GOT3 (cell line): ENCODE data around the gene TMEM114.

ENCODE experiments used
- DNase-seq: peaks from one replicate; lab custom pipeline; 2025; ENCODE audit warnings: mixed read lengths; lab: John Stamatoyannopoulos, UW

Gene TMEM114

GRCh38 chr16:8611886-8612600, 21.7 kb upstream of the TMEM114 start:
- DNase-seq, result no peak

GRCh38 chr16:8611122-8611521, 20.8 kb upstream of the TMEM114 start:
- DNase-seq, result no peak

- no peak for DNase-seq
Measured at GRCh38 chr16:8607214-8607613, 16.9 kb upstream of the TMEM114 start.

- DNase-seq, result no peak
Measured at GRCh38 chr16:8605554-8605953, 15.2 kb upstream of the TMEM114 start.

- DNase-seq, result no peak
Measured at GRCh38 chr16:8600144-8600775, 9.9 kb upstream of the TMEM114 start.

GRCh38 chr16:8596581-8596980, 6.3 kb upstream of the TMEM114 start:
- DNase-seq, result no peak

GRCh38 chr16:8595783-8596182, 5.5 kb upstream of the TMEM114 start:
- DNase-seq, result no peak

GRCh38 chr16:8594149-8594666, 3.9 kb upstream of the TMEM114 start:
- DNase-seq, result no peak

- no peak for DNase-seq
Measured at GRCh38 chr16:8591451-8591850, 1.1 kb upstream of the TMEM114 start.

GRCh38 chr16:8590811-8591210, 500 bp upstream of the TMEM114 start:
- DNase-seq, result no peak

- DNase-seq, result no peak
Measured at GRCh38 chr16:8589057-8589899, 1.0 kb downstream of the TMEM114 start.

- DNase-seq, result no peak
Measured at GRCh38 chr16:8588682-8589056, 1.6 kb downstream of the TMEM114 start.

GRCh38 chr16:8587065-8587464, 3.2 kb downstream of the TMEM114 start:
- no peak for DNase-seq

GRCh38 chr16:8585857-8586256, 4.5 kb downstream of the TMEM114 start:
- no peak for DNase-seq

GRCh38 chr16:8585041-8585440, 5.3 kb downstream of the TMEM114 start:
- no peak for DNase-seq

GRCh38 chr16:8583732-8584131, 6.6 kb downstream of the TMEM114 start:
- no peak for DNase-seq

GRCh38 chr16:8583199-8583598, 7.1 kb downstream of the TMEM114 start:
- DNase-seq, result no peak

- DNase-seq, result no peak
Measured at GRCh38 chr16:8581831-8582580, 8.3 kb downstream of the TMEM114 start.

GRCh38 chr16:8579559-8579958, 10.8 kb downstream of the TMEM114 start:
- DNase-seq, result no peak

- no peak for DNase-seq
Measured at GRCh38 chr16:8577678-8578304, 12.5 kb downstream of the TMEM114 start.
